Body of pancreas (tissue), 4 donors: Measurements from ENCODE around the gene HSP90AB1. TPM values are rescaled to one million over a fixed set of nuclear protein-coding genes. Genes with fewer than 3 reads are reported as not detected.

ENCODE experiments used
- ATAC-seq: fragments of 150-250 bp; one replicate; pipeline ENCODE4 v1.9.1; 2016
- DNase-seq, 4 donors: peaks; one replicate each; pipeline ENCODE4 v3.0.0-alpha.2; 2019
- H3K27ac ChIP-seq, 4 donors: fragments of 200-600 bp; sonication (generic); 1 replicate in 3 of 4; 2 replicates in 1 of 4; pipeline versions ENCODE4 v1.5.1 to v1.6.1; 2016 to 2019; ENCODE audit warnings: mild to moderate bottlenecking in 1 of 4, mixed read lengths in 1 of 4, moderate library complexity in 1 of 4
- H3K27me3 ChIP-seq, 2 donors: fragments of 200-600 bp; sonication (generic); one replicate each; pipeline ENCODE4 v1.6.0; 2016; ENCODE audit warnings: mild to moderate bottlenecking in 1 of 2
- H3K36me3 ChIP-seq, 2 donors: fragments of 200-600 bp; sonication (generic); replicated peaks in 1 of 2; 2 replicates each; pipeline ENCODE4 v1.5.1; 2016; ENCODE audit warnings: low read depth in 2 of 2; ENCODE audit not compliant: insufficient read depth in 1 of 2
- H3K4me1 ChIP-seq: fragments of 200-600 bp; sonication (generic); one replicate; pipeline ENCODE4 v1.6.0; 2016
- H3K4me3 ChIP-seq, 2 donors: fragments of 200-600 bp; sonication (generic); 1 replicate in 1 of 2; 2 replicates in 1 of 2; pipeline ENCODE4 v1.5.1; 2016 to 2019
- H3K9me3 ChIP-seq, 3 donors: fragments of 200-600 bp; sonication (generic); 1 replicate in 2 of 3; 2 replicates in 1 of 3; pipeline ENCODE4 v1.5.1; 2016
- POLR2A ChIP-seq, 3 donors: fragments of 450-650 bp; IDR thresholded peaks; one replicate each; pipeline ENCODE4 v1.6.1; 2016; ENCODE audit warnings: antibody characterized with exemption in 3 of 3, mild to moderate bottlenecking in 2 of 3
- WGBS, 2 donors: methylation state at CpG; one replicate each; pipeline ENCODE4 v1.1.5; 2017; 5-methylcytosine and 5-hydroxymethylcytosine counted together
- intact Hi-C: fragments of 100-400 bp; cut with DNase I; formaldehyde crosslinking; loops from one replicate; pipeline ENCODE4 v1.15.1; 2023
- total RNA-seq, 2 donors: library from RNA; depleted of rRNA; stranded (reverse); fragments of >200 nt; gene quantifications; one replicate each; pipeline ENCODE4 v1.1.0, GENCODE V29; 2016
- TF ChIP-seq, protein P1 (sequence below), 7 experiments: fragments of 450-650 bp in 4 of 7; fragments of 200-600 bp in 3 of 7; sonication (generic) in 3 of 7; IDR thresholded peaks; one replicate each; pipeline ENCODE4 v1.5.1; 2016 to 2019; ENCODE audit warnings: antibody characterized with exemption in 7 of 7

The HSP90AB1 gene
- total RNA-seq, 2 donors from 2014 or later, result 269 to 441 TPM

DNA sequence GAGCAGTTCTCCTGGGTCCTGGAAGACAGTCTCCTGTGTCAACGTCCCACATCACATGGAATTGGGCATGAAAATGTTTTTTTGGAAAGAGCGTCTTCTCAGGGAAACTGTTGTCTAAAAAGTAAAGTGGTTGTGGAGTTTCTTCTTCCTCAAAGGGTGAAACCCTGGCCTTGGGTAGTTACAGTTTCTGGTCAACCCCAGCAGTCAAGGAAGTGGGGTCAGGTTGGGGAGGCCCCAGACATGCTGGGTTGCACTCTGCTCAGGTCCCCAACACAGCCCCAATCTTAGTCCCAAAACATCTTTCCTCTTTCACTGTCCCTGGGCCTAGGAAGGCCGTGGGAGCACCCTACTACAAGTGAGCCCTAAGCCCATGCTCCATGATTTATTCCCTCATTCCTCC is 19.4 kb downstream of the HSP90AB1 start:
- ATAC-seq (no peak), DNase-seq (no peak)
- intact Hi-C loops, result no loop called here
- WGBS, 2 donors, result 51 to 61% methylated on average over 3 of the region's 3 CpGs
- H3K4me1 ChIP-seq, result peaks cover 34% of the 10 kb centered on the region
- H3K27ac ChIP-seq, result no peak overlapping the region
- TF ChIP-seq, protein P1, sequence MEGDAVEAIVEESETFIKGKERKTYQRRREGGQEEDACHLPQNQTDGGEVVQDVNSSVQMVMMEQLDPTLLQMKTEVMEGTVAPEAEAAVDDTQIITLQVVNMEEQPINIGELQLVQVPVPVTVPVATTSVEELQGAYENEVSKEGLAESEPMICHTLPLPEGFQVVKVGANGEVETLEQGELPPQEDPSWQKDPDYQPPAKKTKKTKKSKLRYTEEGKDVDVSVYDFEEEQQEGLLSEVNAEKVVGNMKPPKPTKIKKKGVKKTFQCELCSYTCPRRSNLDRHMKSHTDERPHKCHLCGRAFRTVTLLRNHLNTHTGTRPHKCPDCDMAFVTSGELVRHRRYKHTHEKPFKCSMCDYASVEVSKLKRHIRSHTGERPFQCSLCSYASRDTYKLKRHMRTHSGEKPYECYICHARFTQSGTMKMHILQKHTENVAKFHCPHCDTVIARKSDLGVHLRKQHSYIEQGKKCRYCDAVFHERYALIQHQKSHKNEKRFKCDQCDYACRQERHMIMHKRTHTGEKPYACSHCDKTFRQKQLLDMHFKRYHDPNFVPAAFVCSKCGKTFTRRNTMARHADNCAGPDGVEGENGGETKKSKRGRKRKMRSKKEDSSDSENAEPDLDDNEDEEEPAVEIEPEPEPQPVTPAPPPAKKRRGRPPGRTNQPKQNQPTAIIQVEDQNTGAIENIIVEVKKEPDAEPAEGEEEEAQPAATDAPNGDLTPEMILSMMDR (IDR thresholded peaks at IDR 0.05), result no peak
- TF ChIP-seq POLR2A (IDR thresholded peaks at IDR 0.05), result no peak
- H3K9me3 ChIP-seq, result no peaks in the 10 kb centered on the region
- peaks cover 0 to 4% of the 10 kb centered on the region in 2 donors for H3K27me3 ChIP-seq
- H3K36me3 ChIP-seq, result no peaks in the 10 kb centered on the region
- no peak overlapping the region for H3K4me3 ChIP-seq

DNA sequence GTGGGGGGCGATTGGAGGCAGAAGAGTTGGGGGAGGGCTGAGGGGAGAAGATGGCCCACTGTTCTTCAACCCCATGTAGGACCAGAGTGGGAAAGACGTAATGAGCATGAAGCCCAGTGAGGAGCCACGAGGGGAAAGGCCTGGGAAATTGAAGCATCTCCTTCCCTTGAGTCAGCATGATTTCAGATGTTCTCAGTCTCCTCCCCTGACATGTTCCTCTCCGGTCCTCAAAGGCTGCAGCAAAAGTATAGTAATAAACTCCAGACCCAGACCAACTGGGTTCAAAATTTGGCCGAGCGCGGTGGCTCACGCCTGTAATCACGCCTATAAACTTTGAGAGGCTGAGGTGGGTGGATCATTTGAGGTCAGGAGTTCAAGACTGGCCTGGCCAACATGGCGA is 20.4 kb downstream of the HSP90AB1 start:
- ATAC-seq (no peak), DNase-seq (no peak)
- no peak overlapping the region for H3K4me3 ChIP-seq
- no peaks in the 10 kb centered on the region for H3K9me3 ChIP-seq
- TF ChIP-seq, protein P1 (IDR thresholded peaks at IDR 0.05), result no peak
- TF ChIP-seq POLR2A (IDR thresholded peaks at IDR 0.05), result no peak
- peaks cover 0 to 4% of the 10 kb centered on the region in 2 donors for H3K27me3 ChIP-seq
- H3K4me1 ChIP-seq, result peaks cover 26% of the 10 kb centered on the region
- intact Hi-C loops, result no loop called here
- no peaks in the 10 kb centered on the region for H3K36me3 ChIP-seq
- no peak overlapping the region for H3K27ac ChIP-seq
- WGBS, 2 donors, result 59 to 63% methylated on average over 10 of the region's 10 CpGs

DNA sequence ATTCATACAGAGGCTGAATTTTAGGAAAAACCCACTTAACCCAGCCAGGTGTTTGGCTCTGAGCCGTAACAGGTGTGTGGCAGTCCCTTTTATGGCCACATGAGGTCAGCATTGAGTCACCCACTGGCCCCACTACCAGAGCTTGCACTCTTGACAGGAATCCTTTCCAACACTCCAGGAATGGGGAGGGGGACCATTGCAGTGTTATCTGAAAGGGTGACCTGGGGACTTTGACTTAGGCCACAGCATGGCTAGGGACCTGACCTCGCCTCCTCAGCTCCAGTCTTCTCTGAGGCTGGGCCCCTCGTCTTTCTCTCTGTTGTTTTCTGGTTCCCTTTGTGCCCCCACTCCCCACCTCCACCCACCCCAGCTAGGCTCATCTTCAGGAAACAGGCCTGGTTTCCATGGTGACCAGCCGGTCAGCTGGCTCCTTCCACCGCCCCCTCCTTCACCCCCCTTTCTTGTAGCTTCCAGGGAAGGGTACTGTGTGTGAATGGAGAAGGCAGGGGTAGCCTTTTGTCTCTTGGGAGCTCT is 21.3 kb downstream of the HSP90AB1 start:
- no peaks in the 10 kb centered on the region for H3K36me3 ChIP-seq
- peaks cover 0 to 4% of the 10 kb centered on the region in 2 donors for H3K27me3 ChIP-seq
- intact Hi-C loops, result no loop called here
- no peak overlapping the region for H3K4me3 ChIP-seq
- no peak overlapping the region for H3K27ac ChIP-seq
- TF ChIP-seq POLR2A (IDR thresholded peaks at IDR 0.05), result no peak
- TF ChIP-seq, protein P1 (IDR thresholded peaks at IDR 0.05), result peak; percentile 85 to 95 (median 89)
- ATAC-seq (peak; percentile 30), DNase-seq (peak; percentile 62 to 76 (median 69))
- no peaks in the 10 kb centered on the region for H3K9me3 ChIP-seq
- peaks cover 17% of the 10 kb centered on the region for H3K4me1 ChIP-seq
- WGBS, 2 donors, result 24% methylated on average over 5 of the region's 5 CpGs

DNA sequence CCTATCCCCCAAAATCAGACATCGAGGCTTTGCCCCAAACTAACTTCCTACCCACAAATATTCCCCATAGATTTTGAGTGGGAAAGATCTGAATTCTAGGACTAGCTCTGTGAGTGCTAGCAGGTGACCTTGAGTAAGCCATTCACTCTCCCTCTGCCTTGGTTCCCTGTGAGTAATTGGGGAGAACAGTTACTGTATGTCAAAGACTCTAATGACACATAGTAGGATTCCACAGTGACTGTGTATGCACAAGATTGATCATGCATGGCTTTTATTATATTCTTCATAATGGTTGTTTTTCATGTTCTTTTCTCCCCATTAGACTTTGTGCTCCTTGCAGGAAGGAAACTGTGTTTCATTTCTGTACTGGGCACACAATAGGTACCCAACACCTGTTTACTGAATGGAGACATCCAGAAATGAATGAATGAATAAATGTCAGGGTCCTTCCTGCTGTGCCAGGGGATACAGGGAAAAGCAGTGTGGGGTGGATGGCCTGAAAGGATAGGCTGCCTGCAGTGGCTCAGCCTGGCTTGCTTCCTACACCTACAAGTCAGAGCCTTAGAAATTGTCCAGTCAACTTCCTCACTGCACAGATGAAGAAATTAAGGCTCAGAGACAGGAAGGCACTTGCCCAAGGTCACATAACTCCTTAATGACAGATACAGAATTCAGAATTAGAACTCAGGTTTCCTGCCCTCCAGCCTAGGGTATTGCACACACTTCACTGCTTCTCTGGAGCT is 22.4 kb downstream of the HSP90AB1 start:
- Histone ChIP-seq H3K4me3 (no peak overlapping the region), H3K36me3 (no peaks in the 10 kb centered on the region), H3K4me1 (peaks cover 5% of the 10 kb centered on the region), H3K9me3 (no peaks in the 10 kb centered on the region), H3K27me3 (peaks cover 0 to 5% of the 10 kb centered on the region in 2 donors), H3K27ac (no peak overlapping the region)
- intact Hi-C loops, result no loop called here
- ATAC-seq (no peak), DNase-seq (no peak)
- 33 to 47% methylated on average over 1 of the region's 1 CpG for WGBS, 2 donors
- no peak for TF ChIP-seq POLR2A (IDR thresholded peaks at IDR 0.05)
- TF ChIP-seq, protein P1 (IDR thresholded peaks at IDR 0.05), result no peak
